A673 (cell line): Measurements from ENCODE around the gene JOSD1. TPM values are rescaled to one million over a fixed set of nuclear protein-coding genes. Genes with fewer than 3 reads are reported as not detected.

Source experiments
- BruUV-seq: library from RNA; stranded (reverse); fragments of 400-500 nt; replicated peaks from 2 replicates; lab custom pipeline; 2021; lab: Mats Ljungman, UMichigan
- CTCF ChIA-PET: fragments of 300-600 bp; sonication (Branson Sonifier 250); formaldehyde crosslinking; loops from one replicate; lab custom pipeline; 2022; ENCODE audit warnings: antibody characterized with exemption; lab: Charles Lee
- POLR2A ChIA-PET: fragments of 300-600 bp; sonication (Branson Sonifier 250); formaldehyde crosslinking; loops from one replicate; lab custom pipeline; 2022; ENCODE audit warnings: antibody characterized with exemption; ENCODE audit not compliant: low non-redundant PET; lab: Charles Lee
- DNase-seq: peaks from one replicate; pipeline ENCODE4 v3.0.0-alpha.2; 2015; ENCODE audit warnings: low spot score
- H3K27ac ChIP-seq: fragments of 200-600 bp; sonication (generic); 2 replicates; pipeline ENCODE4 v1.5.1; 2016; ENCODE audit warnings: mixed run types, low read depth, mild to moderate bottlenecking, mixed read lengths, antibody characterized with exemption, low read length; ENCODE audit not compliant: poor library complexity, severe bottlenecking
- H3K27me3 ChIP-seq: fragments of 200-600 bp; sonication (generic); replicated peaks from 2 replicates; pipeline ENCODE4 v1.6.1; 2017; ENCODE audit warnings: mixed run types, low read depth, mild to moderate bottlenecking, mixed read lengths, antibody characterized with exemption, low read length; ENCODE audit not compliant: insufficient read depth, poor library complexity
- H3K36me3 ChIP-seq: fragments of 200-600 bp; sonication (generic); 2 replicates; pipeline ENCODE4 v1.6.1; 2016; ENCODE audit warnings: mixed run types, mild to moderate bottlenecking, mixed read lengths, antibody characterized with exemption, low read length; ENCODE audit not compliant: insufficient read depth, poor library complexity, severe bottlenecking
- H3K4me1 ChIP-seq: fragments of 200-600 bp; sonication (generic); 2 replicates; pipeline ENCODE4 v1.6.1; 2017; ENCODE audit warnings: mixed run types, mild to moderate bottlenecking, mixed read lengths, antibody characterized with exemption, low read length; ENCODE audit not compliant: insufficient read depth, poor library complexity, severe bottlenecking
- H3K4me3 ChIP-seq: fragments of 200-600 bp; sonication (generic); 2 replicates; pipeline ENCODE4 v1.5.1; 2016; ENCODE audit warnings: low read depth, mixed run types, mild to moderate bottlenecking, mixed read lengths, low read length; ENCODE audit not compliant: poor library complexity, severe bottlenecking
- H3K9me3 ChIP-seq: fragments of 200-600 bp; sonication (generic); 2 replicates; pipeline ENCODE4 v1.6.1; 2016; ENCODE audit warnings: mixed run types, low read depth, mild to moderate bottlenecking, mixed read lengths, antibody characterized with exemption, low read length; ENCODE audit not compliant: poor library complexity, severe bottlenecking
- CTCF ChIP-seq: fragments of 300-800, 200-600 bp; sonication (generic); conservative IDR thresholded peaks from 2 replicates; pipeline ENCODE4 v1.5.1; 2017; ENCODE audit warnings: low read depth, mild to moderate bottlenecking, antibody characterized with exemption, low read length, moderate library complexity, mixed read lengths
- EZH2 ChIP-seq: fragments of 200-600 bp; sonication (generic); IDR thresholded peaks from 2 replicates; pipeline ENCODE4 v1.6.1; 2017; ENCODE audit warnings: borderline replicate concordance, low read depth, mild to moderate bottlenecking, mixed read lengths, antibody characterized with exemption, low read length; ENCODE audit not compliant: poor library complexity, severe bottlenecking
- intact Hi-C: fragments of 100-400 bp; cut with micrococcal nuclease; formaldehyde crosslinking; loops from one replicate; pipeline ENCODE4 v1.10.0; 2022; ENCODE audit not compliant: unreplicated experiment
- total RNA-seq: library from RNA; stranded (reverse); gene quantifications from 2 replicates; pipeline ENCODE4 v1.2.3, GENCODE V29; 2021

JOSD1 gene
- total RNA-seq, 1 experiment from 2014 or later, result 53.1 TPM

GRCh38 chr22:38737302-38738060, 36.7 kb upstream of the JOSD1 start:
- TF ChIP-seq CTCF (no peak), EZH2 (no peak)
- Histone ChIP-seq H3K36me3 (peaks cover 97% of the 10 kb centered on the region), H3K4me3 (no peak overlapping the region), H3K27me3 (no peaks in the 10 kb centered on the region), H3K4me1 (no peaks in the 10 kb centered on the region), H3K9me3 (no peaks in the 10 kb centered on the region), H3K27ac (no peak overlapping the region)
- ChIA-PET POLR2A (no interaction called here), CTCF (no interaction called here)
- no peak for DNase-seq
- no TSS peak for BruUV-seq
- intact Hi-C loops, result no loop called here

GRCh38 chr22:38736257-38736570, 35.5 kb upstream of the JOSD1 start:
- H3K9me3 ChIP-seq, result no peaks in the 10 kb centered on the region
- no peaks in the 10 kb centered on the region for H3K27me3 ChIP-seq
- H3K27ac ChIP-seq, result no peak overlapping the region
- H3K36me3 ChIP-seq, result peaks cover 90% of the 10 kb centered on the region
- intact Hi-C loops, result no loop called here
- H3K4me1 ChIP-seq, result no peaks in the 10 kb centered on the region
- no peak overlapping the region for H3K4me3 ChIP-seq
- ChIA-PET CTCF (interaction anchor here (0.6 kb wide), 1 partner anchor 11 kb away, joined by 3 read pairs; no protein-coding TSS in a partner anchor), POLR2A (no interaction called here)
- no peak for DNase-seq
- TF ChIP-seq CTCF, result no peak
- no peak for TF ChIP-seq EZH2
- BruUV-seq, result no TSS peak

GRCh38 chr22:38735465-38736256, 34.9 kb upstream of the JOSD1 start:
- no peak overlapping the region for H3K4me3 ChIP-seq
- DNase-seq, result no peak
- no peaks in the 10 kb centered on the region for H3K4me1 ChIP-seq
- TF ChIP-seq EZH2 (no peak), CTCF (no peak)
- no peaks in the 10 kb centered on the region for H3K27me3 ChIP-seq
- intact Hi-C loops, result no loop called here
- H3K36me3 ChIP-seq, result peaks cover 90% of the 10 kb centered on the region
- peak overlapping the region; percentile 37 for H3K27ac ChIP-seq
- ChIA-PET POLR2A (no interaction called here), CTCF (interaction anchor here (0.6 kb wide), 1 partner anchor 11 kb away, joined by 3 read pairs; no protein-coding TSS in a partner anchor)
- no TSS peak for BruUV-seq
- H3K9me3 ChIP-seq, result no peaks in the 10 kb centered on the region
